NCI-H146 treated with DMSO at 0.1 percent for 48 hours (cell line): Measurements from ENCODE around the gene AP2A1.
"Not testable (repeated sequence)": the region's sequence is repeated elsewhere in the genome, so short reads cannot be mapped to it uniquely, and the experiment has no call there.

ENCODE experiments used
- DNase-seq: peaks from one replicate; lab custom pipeline; 2025; ENCODE audit not compliant: unreplicated experiment; lab: John Stamatoyannopoulos, UW

AP2A1 gene

GRCh38 chr19:49811328-49811727 is 44.5 kb downstream of the AP2A1 start:
- DNase-seq = no peak

GRCh38 chr19:49812452-49812996 is 45.7 kb downstream of the AP2A1 start:
- no peak for DNase-seq

- DNase-seq = peak; percentile 99
Measured at GRCh38 chr19:49812997-49813861, 46.4 kb downstream of the AP2A1 start, which contains the start of gene FUZ. FUZ (minus strand) TSS chr19:49813292; CDS start chr19:49813106, 186 bp downstream.

GRCh38 chr19:49814010-49814409 is 47.2 kb downstream of the AP2A1 start:
- DNase-seq = no peak

GRCh38 chr19:49816590-49816989 is 49.8 kb downstream of the AP2A1 start:
- no peak for DNase-seq

GRCh38 chr19:49817964-49818648 is 51.3 kb downstream of the AP2A1 start, which contains the start of gene MED25:
MED25 (plus strand) TSS chr19:49818289; CDS start chr19:49818342, 53 bp downstream.
- DNase-seq = peak; percentile 88

- no peak for DNase-seq
Measured at GRCh38 chr19:49818649-49819370, 52.0 kb downstream of the AP2A1 start.

- not testable (repeated sequence) for DNase-seq
Measured at GRCh38 chr19:49819452-49820115, 52.8 kb downstream of the AP2A1 start.

GRCh38 chr19:49820125-49820524 is 53.3 kb downstream of the AP2A1 start:
- DNase-seq = no peak

GRCh38 chr19:49823472-49823871 is 56.7 kb downstream of the AP2A1 start:
- DNase-seq = peak; percentile 96

GRCh38 chr19:49824662-49825061 is 57.9 kb downstream of the AP2A1 start:
- DNase-seq = no peak

GRCh38 chr19:49827034-49827433 is 60.2 kb downstream of the AP2A1 start:
- DNase-seq = no peak

- no peak for DNase-seq
Measured at GRCh38 chr19:49829200-49829599, 62.4 kb downstream of the AP2A1 start.

GRCh38 chr19:49829721-49830120 is 62.9 kb downstream of the AP2A1 start:
- no peak for DNase-seq

- no peak for DNase-seq
Measured at GRCh38 chr19:49830766-49831165, 64.0 kb downstream of the AP2A1 start.

GRCh38 chr19:49831592-49831991 is 64.8 kb downstream of the AP2A1 start:
- no peak for DNase-seq

- no peak for DNase-seq
Measured at GRCh38 chr19:49832556-49832955, 65.8 kb downstream of the AP2A1 start.

GRCh38 chr19:49833599-49833998 is 66.8 kb downstream of the AP2A1 start:
- no peak for DNase-seq

- DNase-seq = no peak
Measured at GRCh38 chr19:49835562-49835961, 68.8 kb downstream of the AP2A1 start.

GRCh38 chr19:49836176-49837008 is 69.6 kb downstream of the AP2A1 start:
- no peak for DNase-seq
